Activated naive CD8-positive, alpha-beta T cell treated with anti-CD3 and anti-CD28 coated beads, Interleukin-2, amount 50 U/mL, for 24 hours (primary cell): ENCODE results near the gene GALNT9.
"Not testable (repeated sequence)": the region's sequence is repeated elsewhere in the genome, so short reads cannot be mapped to it uniquely, and the experiment has no call there.

Experiments used
- ATAC-seq: fragments of 150-1000 bp; cut with Tn5 transposase; one replicate; pipeline ENCODE4 v1.10.0; 2021
- DNase-seq: peaks from one replicate; pipeline ENCODE4 v3.0.0; 2021
- H3K27ac Mint-ChIP-seq: one replicate; pipeline ENCODE4 v1.8.0; 2021; ENCODE audit warnings: mild to moderate bottlenecking, mixed read lengths
- H3K27me3 Mint-ChIP-seq: one replicate; pipeline ENCODE4 v1.8.0; 2021; ENCODE audit warnings: mixed read lengths
- H3K36me3 Mint-ChIP-seq: one replicate; pipeline ENCODE4 v1.8.0; 2021; ENCODE audit warnings: low read depth, mixed read lengths
- H3K4me1 Mint-ChIP-seq: one replicate; pipeline ENCODE4 v1.8.0; 2021; ENCODE audit warnings: mixed read lengths
- H3K4me3 Mint-ChIP-seq: one replicate; pipeline ENCODE4 v1.8.0; 2021; ENCODE audit warnings: mild to moderate bottlenecking, moderate library complexity, mixed read lengths
- H3K9me3 Mint-ChIP-seq: one replicate; pipeline ENCODE4 v1.8.0; 2021; ENCODE audit warnings: mixed read lengths

Gene GALNT9

GRCh38 chr12:132154941-132155770 lies 174.2 kb downstream of the GALNT9 start:
- DNase-seq = no peak
- no peak overlapping the region for H3K4me3 Mint-ChIP-seq
- H3K27ac Mint-ChIP-seq = no peak overlapping the region
- no peak for ATAC-seq
- no peaks in the 10 kb centered on the region for H3K27me3 Mint-ChIP-seq
- H3K4me1 Mint-ChIP-seq = no peaks in the 10 kb centered on the region
- no peaks in the 10 kb centered on the region for H3K9me3 Mint-ChIP-seq
- H3K36me3 Mint-ChIP-seq = no peaks in the 10 kb centered on the region

- Mint-ChIP-seq H3K27me3 (no peaks in the 10 kb centered on the region), H3K36me3 (no peaks in the 10 kb centered on the region), H3K4me1 (no peaks in the 10 kb centered on the region), H3K27ac (no peak overlapping the region), H3K9me3 (no peaks in the 10 kb centered on the region), H3K4me3 (no peak overlapping the region)
- DNase-seq = no peak
- ATAC-seq = no peak
Observed at GRCh38 chr12:132154341-132154761, 175.0 kb downstream of the GALNT9 start.

- Mint-ChIP-seq H3K36me3 (no peaks in the 10 kb centered on the region), H3K27ac (no peak overlapping the region), H3K4me3 (no peak overlapping the region), H3K4me1 (no peaks in the 10 kb centered on the region), H3K9me3 (no peaks in the 10 kb centered on the region), H3K27me3 (no peaks in the 10 kb centered on the region)
- peak; percentile 70 for DNase-seq
- ATAC-seq = peak; percentile 92
Observed at GRCh38 chr12:132153501-132154340, 175.7 kb downstream of the GALNT9 start.

- no peaks in the 10 kb centered on the region for H3K36me3 Mint-ChIP-seq
- no peak overlapping the region for H3K27ac Mint-ChIP-seq
- ATAC-seq (no peak), DNase-seq (no peak)
- no peaks in the 10 kb centered on the region for H3K27me3 Mint-ChIP-seq
- no peaks in the 10 kb centered on the region for H3K9me3 Mint-ChIP-seq
- no peaks in the 10 kb centered on the region for H3K4me1 Mint-ChIP-seq
- H3K4me3 Mint-ChIP-seq = no peak overlapping the region
Observed at GRCh38 chr12:132152953-132153352, 176.4 kb downstream of the GALNT9 start.

GRCh38 chr12:132152411-132152821 lies 177.0 kb downstream of the GALNT9 start:
- Mint-ChIP-seq H3K4me3 (no peak overlapping the region), H3K9me3 (no peaks in the 10 kb centered on the region), H3K27me3 (no peaks in the 10 kb centered on the region), H3K36me3 (no peaks in the 10 kb centered on the region), H3K4me1 (no peaks in the 10 kb centered on the region), H3K27ac (no peak overlapping the region)
- no peak for ATAC-seq
- DNase-seq = no peak

GRCh38 chr12:132151766-132152410 lies 177.5 kb downstream of the GALNT9 start:
- no peak overlapping the region for H3K27ac Mint-ChIP-seq
- H3K4me1 Mint-ChIP-seq = no peaks in the 10 kb centered on the region
- no peak for ATAC-seq
- no peak for DNase-seq
- H3K27me3 Mint-ChIP-seq = no peaks in the 10 kb centered on the region
- H3K36me3 Mint-ChIP-seq = no peaks in the 10 kb centered on the region
- H3K9me3 Mint-ChIP-seq = no peaks in the 10 kb centered on the region
- H3K4me3 Mint-ChIP-seq = no peak overlapping the region

- no peaks in the 10 kb centered on the region for H3K36me3 Mint-ChIP-seq
- peaks cover 3% of the 10 kb centered on the region for H3K4me1 Mint-ChIP-seq
- ATAC-seq (no peak), DNase-seq (no peak)
- no peak overlapping the region for H3K4me3 Mint-ChIP-seq
- no peaks in the 10 kb centered on the region for H3K9me3 Mint-ChIP-seq
- H3K27me3 Mint-ChIP-seq = no peaks in the 10 kb centered on the region
- no peak overlapping the region for H3K27ac Mint-ChIP-seq
Observed at GRCh38 chr12:132151145-132151765, 178.1 kb downstream of the GALNT9 start.

- Mint-ChIP-seq H3K4me3 (no peak overlapping the region), H3K4me1 (peaks cover 8% of the 10 kb centered on the region), H3K9me3 (no peaks in the 10 kb centered on the region), H3K27ac (no peak overlapping the region), H3K27me3 (no peaks in the 10 kb centered on the region), H3K36me3 (no peaks in the 10 kb centered on the region)
- DNase-seq (no peak), ATAC-seq (no peak)
Observed at GRCh38 chr12:132150780-132151144, 178.6 kb downstream of the GALNT9 start.

GRCh38 chr12:132149526-132149925 lies 179.9 kb downstream of the GALNT9 start:
- not testable (repeated sequence) for H3K36me3 Mint-ChIP-seq, H3K27me3 Mint-ChIP-seq, DNase-seq, H3K4me3 Mint-ChIP-seq, H3K9me3 Mint-ChIP-seq, ATAC-seq, H3K27ac Mint-ChIP-seq
- H3K4me1 Mint-ChIP-seq = peaks cover 19% of the 10 kb centered on the region

- no peak overlapping the region for H3K4me3 Mint-ChIP-seq
- peaks cover 21% of the 10 kb centered on the region for H3K4me1 Mint-ChIP-seq
- H3K27me3 Mint-ChIP-seq = peaks cover 2% of the 10 kb centered on the region
- no peaks in the 10 kb centered on the region for H3K9me3 Mint-ChIP-seq
- H3K27ac Mint-ChIP-seq = no peak overlapping the region
- no peak for ATAC-seq
- DNase-seq = no peak
- peaks cover 2% of the 10 kb centered on the region for H3K36me3 Mint-ChIP-seq
Observed at GRCh38 chr12:132148368-132149045, 180.9 kb downstream of the GALNT9 start.

GRCh38 chr12:132147423-132148367 lies 181.7 kb downstream of the GALNT9 start:
- ATAC-seq (no peak), DNase-seq (no peak)
- H3K36me3 Mint-ChIP-seq = peaks cover 4% of the 10 kb centered on the region
- peaks cover 25% of the 10 kb centered on the region for H3K4me1 Mint-ChIP-seq
- no peaks in the 10 kb centered on the region for H3K9me3 Mint-ChIP-seq
- H3K27me3 Mint-ChIP-seq = peaks cover 2% of the 10 kb centered on the region
- no peak overlapping the region for H3K27ac Mint-ChIP-seq
- no peak overlapping the region for H3K4me3 Mint-ChIP-seq

GRCh38 chr12:132146772-132147422 lies 182.5 kb downstream of the GALNT9 start:
- Mint-ChIP-seq H3K27ac (no peak overlapping the region), H3K9me3 (no peaks in the 10 kb centered on the region), H3K4me1 (peaks cover 29% of the 10 kb centered on the region), H3K27me3 (peaks cover 2% of the 10 kb centered on the region), H3K4me3 (no peak overlapping the region), H3K36me3 (peaks cover 4% of the 10 kb centered on the region)
- ATAC-seq = no peak
- no peak for DNase-seq
